IPS-NIHi11 (cell line): Measurements from ENCODE around the gene SMIM1.
A peak's percentile ranks its signal among the peaks of the same experiment; 100 is the strongest.
"Not testable (repeated sequence)": the region's sequence is repeated elsewhere in the genome, so short reads cannot be mapped to it uniquely, and the experiment has no call there.

Experiments
- DNase-seq: peaks from one replicate; pipeline ENCODE4 v3.0.0; 2012; ENCODE audit warnings: mixed read lengths, low spot score

Gene SMIM1

GRCh38 chr1:3736708-3737107, 35.8 kb upstream of the SMIM1 start:
- no peak for DNase-seq

GRCh38 chr1:3738943-3739342, 33.6 kb upstream of the SMIM1 start:
- no peak for DNase-seq

- DNase-seq, result no peak
These were observed 32.5 kb upstream of the SMIM1 start for GRCh38 chr1:3740042-3740441.

- no peak for DNase-seq
These were observed 31.8 kb upstream of the SMIM1 start for GRCh38 chr1:3740752-3741151.

GRCh38 chr1:3741566-3742438, 30.7 kb upstream of the SMIM1 start:
- no peak for DNase-seq

GRCh38 chr1:3742439-3743298, 29.9 kb upstream of the SMIM1 start:
- DNase-seq, result no peak

GRCh38 chr1:3743421-3743820, 29.1 kb upstream of the SMIM1 start:
- DNase-seq, result no peak

- DNase-seq, result no peak
These were observed 28.7 kb upstream of the SMIM1 start for GRCh38 chr1:3743826-3744225.

- no peak for DNase-seq
These were observed 27.9 kb upstream of the SMIM1 start for GRCh38 chr1:3744646-3745045.

GRCh38 chr1:3745071-3745470, 27.5 kb upstream of the SMIM1 start:
- DNase-seq, result no peak

- DNase-seq, result no peak
These were observed 26.8 kb upstream of the SMIM1 start for GRCh38 chr1:3745590-3746381.

GRCh38 chr1:3746389-3746829, 26.1 kb upstream of the SMIM1 start:
- peak; percentile 58 for DNase-seq

GRCh38 chr1:3746830-3747521, 25.6 kb upstream of the SMIM1 start:
- DNase-seq, result peak; percentile 100

GRCh38 chr1:3747522-3747848, 25.1 kb upstream of the SMIM1 start:
- DNase-seq, result no peak

GRCh38 chr1:3747903-3748302, 24.6 kb upstream of the SMIM1 start:
- DNase-seq, result no peak

GRCh38 chr1:3748316-3748900, 24.1 kb upstream of the SMIM1 start:
- not testable (repeated sequence) for DNase-seq

- no peak for DNase-seq
These were observed 23.0 kb upstream of the SMIM1 start for GRCh38 chr1:3749512-3749911.

- DNase-seq, result no peak
These were observed 21.8 kb upstream of the SMIM1 start for GRCh38 chr1:3750741-3751140.

- no peak for DNase-seq
These were observed 20.1 kb upstream of the SMIM1 start, which contains the start of gene CCDC27 for GRCh38 chr1:3752400-3752945. CCDC27 (plus strand) TSS chr1:3752450; CDS start chr1:3752482, 32 bp downstream.

GRCh38 chr1:3753656-3754454, 18.7 kb upstream of the SMIM1 start:
- DNase-seq, result no peak
